OCI-M2 (cell line): ENCODE measurements around the gene TRAF2.

Source experiments
- DNase-seq: peaks from one replicate; lab custom pipeline; 2025; ENCODE audit not compliant: unreplicated experiment; lab: John Stamatoyannopoulos, UW

The TRAF2 gene

DNA sequence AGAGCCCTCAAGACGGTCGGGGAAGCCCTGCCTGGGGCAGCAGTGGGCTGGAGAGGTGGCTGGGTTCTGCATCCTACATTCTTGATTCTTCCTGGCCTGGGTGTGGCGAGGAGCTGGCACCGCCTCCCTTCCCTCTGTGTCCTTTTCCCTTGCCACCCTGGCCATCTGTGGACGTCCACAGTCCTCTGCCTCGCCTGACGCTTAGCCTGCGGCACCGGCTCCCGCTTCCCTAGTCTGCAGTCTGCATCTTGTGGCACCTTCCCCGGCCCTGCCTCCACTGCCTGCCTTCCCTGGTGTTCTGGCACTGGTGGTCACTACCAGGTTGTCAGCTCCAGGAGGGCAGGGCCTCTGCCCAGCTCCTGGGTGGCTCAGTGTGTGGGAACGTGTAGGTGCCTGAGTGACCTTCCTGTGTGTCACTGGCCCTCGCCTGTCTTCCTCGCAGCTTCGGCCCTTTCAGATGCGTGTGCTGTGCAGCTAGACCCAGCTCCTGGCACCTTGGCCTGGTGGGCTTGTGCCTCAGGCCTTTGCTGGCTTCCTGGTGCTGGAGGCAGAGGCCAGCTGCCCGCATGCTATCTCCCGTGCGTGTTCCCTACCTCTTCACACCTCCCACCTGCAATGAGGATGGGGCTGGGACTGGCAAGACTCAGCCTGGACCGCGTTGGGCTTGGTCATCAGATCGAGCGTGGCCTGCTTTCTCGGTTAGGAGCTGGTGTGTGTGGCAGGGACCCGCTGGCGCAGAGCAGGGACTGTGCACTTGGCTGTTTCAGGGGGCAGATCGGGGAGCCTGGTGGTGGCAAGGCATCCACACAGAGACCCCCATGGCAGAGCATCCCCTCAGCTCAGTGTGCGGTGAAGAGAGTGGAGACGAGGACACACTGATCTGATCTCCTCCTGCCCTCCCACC lies 20.9 kb downstream of the TRAF2 start:
- no peak for DNase-seq

DNA sequence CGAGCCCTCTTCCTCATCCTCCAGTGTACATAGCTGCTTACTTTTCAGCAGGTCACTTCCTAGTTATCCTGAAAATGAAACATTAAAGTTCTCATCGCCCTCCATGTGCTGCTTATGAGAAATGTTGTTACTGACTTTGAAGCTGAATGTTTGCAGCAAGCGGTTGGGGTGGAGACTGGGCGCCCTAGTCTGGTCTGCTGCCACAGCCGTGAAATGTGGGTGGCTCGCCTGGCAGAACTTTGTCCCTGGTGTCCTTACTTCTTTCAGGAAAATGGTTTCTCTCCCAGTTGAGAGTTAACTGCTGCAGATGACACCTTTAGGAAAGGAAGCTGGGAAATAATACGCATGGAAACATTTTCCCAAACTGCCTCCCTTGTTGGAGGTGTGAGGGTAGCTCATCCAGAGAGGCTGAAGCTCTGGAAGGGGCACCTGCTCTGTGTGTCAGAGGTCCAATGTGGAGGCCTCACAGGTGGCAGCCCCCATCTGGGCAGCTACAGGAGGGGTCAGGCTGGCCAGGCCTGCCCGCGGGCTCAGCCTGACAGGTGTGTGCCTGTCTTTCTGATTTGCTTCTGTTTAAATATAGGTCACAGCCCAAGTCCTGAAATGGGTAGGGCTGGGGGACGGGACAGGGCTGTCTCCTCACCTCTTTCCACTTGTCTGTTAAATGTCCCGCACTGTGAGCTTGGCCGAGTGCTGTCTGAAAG lies 24.0 kb downstream of the TRAF2 start:
- DNase-seq: no peak

DNA sequence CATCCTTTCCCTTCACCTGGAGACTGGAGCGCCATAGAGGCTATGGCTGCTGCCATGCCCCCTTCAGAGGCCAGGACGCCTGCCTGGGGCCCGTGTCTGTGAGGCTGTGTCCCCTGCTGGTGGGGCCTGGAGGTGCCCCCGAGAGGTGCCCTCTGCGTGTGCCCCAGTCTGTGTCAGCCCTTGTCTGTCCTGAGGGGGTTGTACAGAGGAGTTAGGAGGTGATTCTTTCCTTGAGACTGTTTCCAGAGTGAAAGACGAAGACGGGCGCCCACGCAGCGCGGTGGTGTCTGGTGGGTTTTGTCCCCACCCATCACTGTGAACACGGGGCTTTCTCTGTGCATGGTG lies 24.6 kb downstream of the TRAF2 start:
- DNase-seq: no peak

DNA sequence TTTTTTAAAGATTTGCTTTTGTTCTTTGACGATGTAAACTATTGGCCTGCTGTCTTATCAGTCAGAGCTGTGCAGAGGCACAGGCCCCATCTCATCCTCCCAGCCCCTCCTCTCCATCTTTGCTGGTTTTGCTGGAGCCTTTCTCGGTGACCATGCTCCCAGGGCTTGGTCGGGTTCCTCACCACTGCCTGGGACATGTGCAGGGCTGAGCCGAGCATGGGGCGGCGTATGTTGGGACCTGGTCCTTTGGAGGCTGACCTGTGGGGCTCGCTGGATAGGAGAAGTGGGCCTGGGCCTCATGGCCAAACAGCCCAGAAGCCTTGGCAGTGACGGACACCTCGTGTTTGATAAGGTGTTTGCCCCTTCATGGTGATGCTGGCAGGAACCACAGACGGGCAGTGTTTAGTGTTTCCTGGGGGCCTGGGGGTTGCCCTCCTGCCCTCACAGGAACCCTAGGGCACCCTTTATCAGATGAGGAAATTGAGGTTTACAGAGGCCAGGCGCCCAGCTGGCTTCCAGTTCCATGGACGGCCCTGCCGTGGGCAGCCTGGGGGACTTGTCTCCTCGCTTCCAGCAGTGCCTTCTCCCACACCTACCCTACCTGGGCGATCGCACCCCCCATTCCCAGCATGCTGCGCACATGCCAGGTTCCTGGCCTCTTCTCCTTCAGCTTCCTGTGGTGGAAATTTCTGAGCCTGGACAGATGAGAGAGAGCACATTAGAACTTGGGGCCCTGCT lies 27.6 kb downstream of the TRAF2 start:
- DNase-seq: no peak

DNA sequence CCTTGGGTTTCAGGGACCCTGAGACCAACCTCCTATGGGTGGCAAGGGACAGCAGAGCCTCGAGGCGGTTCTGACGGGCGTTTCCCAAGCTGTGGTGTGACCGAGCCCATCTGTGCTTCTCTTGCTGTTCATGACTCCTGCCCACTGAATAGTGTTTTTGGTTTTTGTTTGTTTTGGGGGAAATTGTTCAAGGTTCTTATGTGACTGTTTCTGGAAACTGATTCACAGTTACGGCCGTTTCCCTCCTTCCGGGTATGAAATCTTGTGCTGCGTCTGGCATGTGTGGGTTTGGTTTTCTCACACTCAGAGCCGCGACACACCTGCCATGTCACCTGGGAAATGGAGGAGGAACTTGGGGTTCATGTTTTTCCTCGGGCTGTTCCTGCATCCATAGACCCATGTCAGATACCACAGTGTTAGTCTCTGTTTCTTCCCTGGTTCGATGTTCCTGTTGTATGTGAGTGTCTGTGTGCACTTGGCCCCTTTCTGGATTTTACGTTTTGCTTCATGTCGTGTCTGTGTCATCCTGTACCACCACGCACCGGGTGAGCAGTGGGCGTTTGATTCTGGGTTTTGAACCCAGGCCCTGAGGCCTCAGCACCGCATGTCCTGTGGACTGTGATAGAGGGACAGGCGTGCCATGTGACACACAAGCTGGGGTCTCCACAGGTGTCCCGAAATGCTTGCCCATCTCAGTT lies 29.5 kb downstream of the TRAF2 start:
- no peak for DNase-seq

DNA sequence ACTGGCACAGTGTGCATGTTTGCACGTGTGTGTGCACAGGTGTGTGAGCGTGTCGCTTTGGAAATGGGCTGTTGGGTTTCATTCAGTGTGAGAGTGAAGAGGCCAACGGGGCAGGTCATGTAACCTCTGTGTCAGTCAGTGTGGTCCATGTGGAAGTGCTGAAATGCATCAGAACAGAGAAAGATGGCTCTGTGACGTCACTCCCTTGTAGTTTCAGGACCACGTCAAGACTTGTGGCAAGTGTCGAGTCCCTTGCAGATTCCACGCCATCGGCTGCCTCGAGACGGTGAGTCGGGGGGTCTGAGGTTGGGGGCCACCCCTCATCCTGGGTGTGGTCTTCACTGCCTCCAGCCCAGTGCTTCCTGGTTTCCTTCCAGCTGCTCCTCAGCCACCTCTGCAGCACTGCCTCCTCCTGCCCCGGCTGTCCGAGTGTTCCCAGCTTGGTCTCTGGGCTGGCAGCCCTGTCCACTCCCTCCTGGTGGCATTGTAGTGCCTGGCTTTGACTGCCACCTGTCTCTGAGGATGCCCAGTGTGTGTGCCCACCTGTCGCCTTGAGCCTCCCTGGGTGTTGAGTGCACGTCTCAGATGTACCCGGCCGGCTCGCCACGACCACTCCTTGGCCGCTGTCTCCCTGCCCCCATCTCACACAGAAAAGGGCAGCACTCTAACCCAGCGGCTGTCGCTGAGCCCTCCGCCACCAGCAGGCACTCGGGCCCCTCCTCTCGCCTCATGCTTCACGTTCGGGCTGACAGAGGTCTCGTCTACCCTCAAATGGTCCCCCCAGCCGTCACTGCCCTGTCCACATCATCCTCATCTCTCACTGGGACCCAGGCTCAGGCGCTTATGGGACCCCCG lies 30.2 kb downstream of the TRAF2 start:
- no peak for DNase-seq

DNA sequence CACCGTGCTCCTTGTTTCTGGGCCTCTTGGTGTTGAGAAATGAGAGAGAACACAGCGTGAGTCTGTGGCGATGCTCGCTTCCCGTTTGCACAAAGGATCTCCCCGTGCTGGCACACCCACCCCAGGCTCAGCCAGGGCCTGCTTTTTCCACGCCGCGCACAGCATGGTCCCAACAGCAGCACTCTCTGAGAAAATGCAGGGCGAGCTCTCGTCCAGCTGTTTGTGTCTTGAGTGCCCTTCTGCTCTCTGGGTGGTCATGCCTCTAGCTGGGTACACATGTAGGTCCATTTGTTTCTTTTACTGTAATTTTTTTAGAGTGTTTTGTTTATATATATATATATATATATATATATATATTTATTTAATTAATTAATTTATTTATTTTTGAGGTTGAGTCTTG lies 31.6 kb downstream of the TRAF2 start:
- no peak for DNase-seq

DNA sequence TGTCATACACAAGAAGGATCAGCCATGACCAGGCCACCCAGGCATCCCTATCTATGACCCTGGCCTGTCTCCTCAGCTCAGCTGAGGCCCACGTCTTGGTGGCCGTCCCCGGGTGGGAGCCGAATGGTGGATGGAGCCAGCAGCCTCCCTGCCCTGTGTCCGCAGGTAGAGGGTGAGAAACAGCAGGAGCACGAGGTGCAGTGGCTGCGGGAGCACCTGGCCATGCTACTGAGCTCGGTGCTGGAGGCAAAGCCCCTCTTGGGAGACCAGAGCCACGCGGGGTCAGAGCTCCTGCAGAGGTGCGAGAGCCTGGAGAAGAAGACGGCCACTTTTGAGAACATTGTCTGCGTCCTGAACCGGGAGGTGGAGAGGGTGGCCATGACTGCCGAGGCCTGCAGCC lies 33.8 kb downstream of the TRAF2 start:
- no peak for DNase-seq

DNA sequence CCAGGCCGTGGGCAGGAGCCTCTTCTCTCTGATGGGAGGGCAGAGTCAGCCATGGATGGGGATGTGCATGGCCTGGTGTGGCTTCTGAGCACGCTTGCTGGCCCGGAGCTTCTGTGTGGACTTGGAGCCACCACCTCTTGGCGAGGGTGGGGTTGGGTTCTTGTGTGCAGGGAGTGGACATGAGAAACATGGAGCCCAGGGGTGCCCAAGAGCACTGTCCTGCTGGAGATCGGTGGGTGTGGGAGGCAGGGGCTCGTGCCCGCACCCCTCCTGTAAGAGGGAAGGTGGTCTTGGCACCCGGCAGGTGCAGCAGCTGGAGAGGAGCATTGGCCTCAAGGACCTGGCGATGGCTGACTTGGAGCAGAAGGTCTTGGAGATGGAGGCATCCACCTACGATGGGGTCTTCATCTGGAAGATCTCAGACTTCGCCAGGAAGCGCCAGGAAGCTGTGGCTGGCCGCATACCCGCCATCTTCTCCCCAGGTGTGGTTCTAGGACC lies 34.5 kb downstream of the TRAF2 start:
- no peak for DNase-seq

DNA sequence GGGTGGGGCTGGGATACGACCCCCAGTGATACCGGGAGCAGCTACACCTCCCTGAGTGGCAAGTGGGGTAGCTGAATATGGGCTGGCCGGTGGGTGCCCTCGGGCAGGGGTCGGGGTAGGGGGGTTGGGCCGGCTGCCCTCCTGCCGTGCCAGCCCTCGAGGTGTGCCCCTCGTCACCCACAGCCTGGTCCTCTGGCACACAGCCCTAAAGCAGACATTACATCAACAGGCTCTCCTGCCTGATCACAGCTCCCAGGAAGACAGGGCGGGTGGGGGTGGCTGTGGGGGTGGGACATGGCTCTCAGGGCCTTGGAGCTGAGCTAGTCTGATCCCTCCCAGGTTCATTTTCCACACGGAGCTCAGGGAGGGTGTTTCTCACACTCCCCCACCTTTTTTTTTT lies 35.0 kb downstream of the TRAF2 start:
- no peak for DNase-seq

DNA sequence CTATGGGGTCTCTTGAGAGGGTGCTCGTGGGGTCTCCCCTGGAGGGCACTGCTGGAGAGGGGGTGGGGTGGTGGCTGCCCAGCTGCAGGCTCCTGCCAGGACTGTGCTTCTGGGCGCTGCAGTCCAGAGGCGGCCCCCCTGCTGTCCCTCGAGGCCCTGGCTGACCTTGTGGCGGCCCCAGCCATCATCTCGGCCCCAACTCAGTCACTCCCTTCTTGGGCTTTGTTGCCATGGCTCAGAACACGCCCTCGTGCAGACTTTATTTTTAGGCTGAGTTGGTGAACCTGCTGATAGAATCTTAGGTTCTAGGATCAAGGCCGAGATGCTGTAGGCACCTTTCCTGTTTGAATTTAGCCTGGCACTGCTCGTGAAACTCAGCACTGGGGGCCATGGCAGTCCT lies 35.4 kb downstream of the TRAF2 start:
- no peak for DNase-seq

DNA sequence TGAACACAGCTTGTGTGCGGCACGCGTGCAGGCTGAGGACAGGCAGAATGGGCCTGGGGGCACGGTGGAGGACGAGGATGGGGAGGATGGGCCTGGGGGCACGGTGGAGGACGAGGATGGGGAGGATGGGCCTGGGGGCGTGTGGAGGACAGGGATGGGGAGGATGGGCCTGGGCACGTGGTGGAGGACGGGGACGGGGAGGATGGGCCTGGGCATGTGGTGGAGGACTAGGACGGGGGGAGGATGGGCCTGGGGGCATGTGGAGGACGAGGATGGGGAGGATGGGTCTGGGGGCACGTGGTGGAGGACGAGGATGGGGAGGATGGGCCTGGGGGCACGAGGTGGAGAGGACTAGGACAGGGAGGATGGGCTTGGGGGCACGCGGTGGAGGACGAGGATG lies 36.2 kb downstream of the TRAF2 start:
- no peak for DNase-seq

DNA sequence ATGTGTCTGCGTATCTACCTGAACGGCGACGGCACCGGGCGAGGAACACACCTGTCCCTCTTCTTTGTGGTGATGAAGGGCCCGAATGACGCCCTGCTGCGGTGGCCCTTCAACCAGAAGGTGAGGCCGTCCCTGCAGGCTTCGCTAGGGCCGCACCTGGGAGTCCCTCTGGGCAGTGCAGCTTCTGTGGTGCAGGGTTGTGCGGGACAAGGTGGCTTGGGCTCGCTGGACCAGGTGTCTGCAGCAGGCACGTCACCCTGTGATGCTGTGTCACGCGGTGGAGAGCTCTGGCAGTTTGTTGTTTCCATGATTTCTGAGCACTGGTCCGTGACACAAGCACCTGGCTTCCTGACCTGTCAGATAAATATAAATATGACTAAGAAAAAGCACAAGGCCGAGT lies 37.6 kb downstream of the TRAF2 start:
- DNase-seq: no peak

DNA sequence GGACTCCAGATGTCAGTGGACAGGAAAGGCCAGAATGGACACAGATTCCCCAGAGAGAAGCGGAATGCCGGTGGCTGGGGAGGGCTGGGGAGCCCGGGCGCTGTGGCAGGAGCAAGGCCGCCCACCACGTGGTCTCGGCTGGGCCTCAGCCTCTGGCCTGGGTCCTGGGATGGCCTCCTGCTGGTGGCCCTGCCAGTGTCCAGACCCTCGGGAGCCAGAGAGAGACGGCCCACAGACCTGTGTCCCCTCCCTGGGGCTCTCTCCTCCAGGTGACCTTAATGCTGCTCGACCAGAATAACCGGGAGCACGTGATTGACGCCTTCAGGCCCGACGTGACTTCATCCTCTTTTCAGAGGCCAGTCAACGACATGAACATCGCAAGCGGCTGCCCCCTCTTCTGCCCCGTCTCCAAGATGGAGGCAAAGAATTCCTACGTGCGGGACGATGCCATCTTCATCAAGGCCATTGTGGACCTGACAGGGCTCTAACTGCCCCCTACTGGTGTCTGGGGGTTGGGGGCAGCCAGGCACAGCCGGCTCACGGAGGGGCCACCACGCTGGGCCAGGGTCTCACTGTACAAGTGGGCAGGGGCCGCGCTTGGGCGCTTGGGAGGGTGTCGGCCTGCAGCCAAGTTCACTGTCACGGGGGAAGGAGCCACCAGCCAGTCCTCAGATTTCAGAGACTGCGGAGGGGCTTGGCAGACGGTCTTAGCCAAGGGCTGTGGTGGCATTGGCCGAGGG lies 39.3 kb downstream of the TRAF2 start:
- DNase-seq: no peak

DNA sequence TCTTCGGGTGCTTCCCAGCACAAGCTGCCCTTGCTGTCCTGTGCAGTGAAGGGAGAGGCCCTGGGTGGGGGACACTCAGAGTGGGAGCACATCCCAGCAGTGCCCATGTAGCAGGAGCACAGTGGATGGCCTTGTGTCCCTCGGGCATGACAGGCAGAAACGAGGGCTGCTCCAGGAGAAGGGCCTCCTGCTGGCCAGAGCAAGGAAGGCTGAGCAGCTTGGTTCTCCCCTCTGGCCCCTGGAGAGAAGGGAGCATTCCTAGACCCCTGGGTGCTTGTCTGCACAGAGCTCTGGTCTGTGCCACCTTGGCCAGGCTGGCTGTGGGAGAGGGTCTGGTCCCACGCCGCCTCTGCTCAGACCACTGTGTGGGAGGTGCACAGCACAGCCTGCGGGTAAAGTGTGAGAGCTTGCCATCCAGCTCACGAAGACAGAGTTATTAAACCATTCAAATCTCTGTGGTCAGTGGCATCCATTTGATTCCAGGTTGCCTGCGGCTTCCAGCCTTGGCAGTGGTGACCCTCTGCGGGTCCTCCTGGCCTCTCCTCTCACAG lies 39.9 kb downstream of the TRAF2 start:
- DNase-seq: no peak

DNA sequence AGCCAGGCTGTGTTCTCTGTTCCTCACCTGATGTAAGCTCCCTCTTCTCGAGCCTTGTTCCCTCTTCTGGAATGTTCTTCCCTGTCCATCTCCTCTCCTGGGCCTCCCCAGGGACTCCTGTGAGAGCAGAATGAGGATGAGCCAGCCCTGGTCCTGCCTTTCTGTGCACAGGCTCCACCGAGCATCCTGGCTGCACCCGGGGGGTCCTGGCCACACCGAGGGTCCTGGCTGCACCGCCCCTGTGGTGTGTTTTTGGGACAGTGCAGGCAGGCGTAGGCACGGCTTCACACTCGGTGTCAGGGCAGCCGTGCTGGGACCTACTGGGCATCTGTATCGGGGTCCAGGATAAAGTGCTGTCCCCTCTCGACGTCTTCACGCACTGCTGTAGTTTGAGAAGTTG lies 40.4 kb downstream of the TRAF2 start:
- DNase-seq: no peak

DNA sequence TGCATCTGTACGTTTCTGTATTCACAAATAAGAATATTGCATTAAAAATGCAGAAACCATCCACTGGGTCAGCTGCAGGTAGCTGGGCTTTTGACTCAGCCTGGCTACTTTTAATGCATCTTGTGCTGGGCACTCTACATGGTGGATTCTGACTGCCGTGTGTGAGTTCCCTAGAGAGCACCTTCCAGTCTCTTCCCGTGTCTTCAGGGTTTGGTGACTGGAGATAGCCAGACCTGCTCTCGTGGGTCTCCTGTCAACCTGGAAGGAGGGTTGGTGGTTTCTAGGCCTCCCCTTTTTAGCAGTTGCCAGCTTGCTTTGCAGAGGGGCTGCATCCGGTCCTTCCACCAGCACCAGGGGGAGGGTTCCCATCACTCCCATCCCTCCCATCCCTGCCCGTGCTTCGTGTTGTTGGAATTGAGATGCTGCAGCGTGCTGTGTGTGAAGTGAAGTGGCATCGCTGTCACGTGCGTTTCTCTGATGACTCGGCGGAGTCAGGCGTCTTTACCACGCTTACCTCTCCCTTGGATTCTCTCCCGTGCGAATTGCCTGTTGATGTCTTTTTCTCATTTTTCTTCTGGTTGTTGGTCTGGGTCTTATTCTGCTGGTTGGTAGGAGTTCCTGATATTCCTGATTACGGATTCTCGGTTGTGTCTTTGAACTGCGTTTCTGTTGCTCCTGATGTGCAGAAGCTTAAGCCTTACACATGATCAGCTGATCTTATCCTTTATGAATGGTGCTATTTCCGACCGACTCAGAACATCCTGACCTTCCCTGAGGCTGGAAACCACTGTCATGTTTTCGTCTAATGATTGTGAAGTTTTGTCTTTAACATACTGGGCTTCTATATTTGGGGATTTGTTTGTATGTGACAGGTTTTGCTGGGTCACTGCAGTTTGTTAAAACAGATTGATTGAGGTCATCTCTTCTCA lies 41.3 kb downstream of the TRAF2 start:
- no peak for DNase-seq

DNA sequence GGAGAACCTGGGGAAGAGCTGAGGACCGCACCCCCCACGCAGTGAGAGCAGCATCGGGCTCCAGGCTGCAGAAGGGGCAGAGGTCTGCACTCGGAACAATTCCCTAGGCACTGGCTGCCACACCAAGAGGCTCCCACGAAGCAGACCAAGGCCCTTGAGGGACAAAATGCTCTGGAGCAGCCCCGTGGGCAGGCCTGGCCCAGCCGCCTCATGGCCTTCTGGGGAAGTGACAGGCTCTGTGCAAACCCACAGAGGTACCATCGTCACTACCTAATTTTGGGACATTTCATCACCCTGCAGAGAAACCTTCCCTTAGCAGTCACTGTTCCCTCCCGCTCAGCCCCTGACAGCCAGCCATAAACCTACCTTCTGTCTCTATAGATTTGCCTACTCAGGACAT lies 42.3 kb downstream of the TRAF2 start:
- no peak for DNase-seq
